Vagina (tissue), 2 donors: ENCODE results near the gene FBXW5.

Experiments used
- POLR2A ChIP-seq, 2 donors: fragments of 450-650 bp; IDR thresholded peaks; one replicate each; pipeline ENCODE4 v1.6.1; 2017; ENCODE audit warnings: antibody characterized with exemption in 2 of 2, mild to moderate bottlenecking in 2 of 2, moderate library complexity in 2 of 2
- POLR2AphosphoS5 ChIP-seq, 2 donors: sonication (generic); formaldehyde crosslinking; IDR thresholded peaks; one replicate each; pipeline ENCODE4 v1.9.0; 2017; ENCODE audit warnings: antibody characterized with exemption in 2 of 2, mild to moderate bottlenecking in 2 of 2, low read depth in 1 of 2; ENCODE audit not compliant: insufficient read depth in 1 of 2

- TF ChIP-seq POLR2A (IDR thresholded peaks at IDR 0.05) (no peak), POLR2AphosphoS5 (IDR thresholded peaks at IDR 0.05; ENCODE audit: insufficient read depth in 1 of 2, low read depth in 1 of 2) (no peak)
Measured at GRCh38 chr9:136992819-136993369, 48.4 kb upstream of the FBXW5 start.
